Uterus (tissue), 4 donors: Measurements from ENCODE around the gene VAPA. TPM values are rescaled to one million over a fixed set of nuclear protein-coding genes. Genes with fewer than 3 reads are reported as not detected.
A peak's percentile ranks its signal among the peaks of the same experiment; 100 is the strongest.

Source experiments
- DNase-seq, 2 donors: peaks; one replicate each; pipeline ENCODE4 v3.0.0-alpha.2; 2019 to 2020
- H3K27ac ChIP-seq, 2 donors: fragments of 200-600 bp; sonication (generic); 1 replicate in 1 of 2; 2 replicates in 1 of 2; pipeline ENCODE4 v1.5.1; 2016 to 2018
- H3K27me3 ChIP-seq, 2 donors: fragments of 200-600 bp; sonication (generic); one replicate each; pipeline ENCODE4 v1.5.1; 2018 to 2019; ENCODE audit warnings: control low read depth in 1 of 2
- H3K36me3 ChIP-seq, 2 donors: fragments of 200-600 bp; sonication (generic); one replicate each; pipeline ENCODE4 v1.5.1; 2019; ENCODE audit warnings: control low read depth in 1 of 2
- H3K4me1 ChIP-seq, 2 donors: fragments of 200-600 bp; sonication (generic); one replicate each; pipeline ENCODE4 v1.5.1; 2018 to 2019; ENCODE audit warnings: control low read depth in 1 of 2
- H3K4me3 ChIP-seq, 2 donors: fragments of 200-600 bp; sonication (generic); 1 replicate in 1 of 2; 2 replicates in 1 of 2; pipeline ENCODE4 v1.5.1; 2018 to 2019; ENCODE audit warnings: mild to moderate bottlenecking in 1 of 2
- H3K9me3 ChIP-seq, 2 donors: fragments of 200-600 bp; sonication (generic); one replicate each; pipeline ENCODE4 v1.5.1; 2019; ENCODE audit warnings: control low read depth in 1 of 2
- POLR2A ChIP-seq, 2 donors: fragments of 450-650 bp; IDR thresholded peaks; one replicate each; pipeline ENCODE4 v1.6.1; 2016; ENCODE audit warnings: antibody characterized with exemption in 2 of 2, mild to moderate bottlenecking in 1 of 2, moderate library complexity in 1 of 2
- intact Hi-C: fragments of 100-400 bp; cut with DNase I; formaldehyde crosslinking; loops from one replicate; pipeline ENCODE4 v1.15.1; 2023; ENCODE audit warnings: low total_unique reads
- total RNA-seq, 4 donors: library from RNA; depleted of rRNA in 3 of 4; stranded (reverse); fragments of >200 nt in 3 of 4; gene quantifications; one replicate each; pipeline versions ENCODE4 v1.1.0 to v1.2.4, GENCODE V29; 2014 to 2023
- TF ChIP-seq, protein P1 (sequence below), 4 experiments: fragments of 200-600 bp in 2 of 4; fragments of 450-650 bp in 2 of 4; sonication (generic) in 2 of 4; IDR thresholded peaks; one replicate each; pipeline ENCODE4 v1.5.1; 2016 to 2019; ENCODE audit warnings: antibody characterized with exemption in 4 of 4, mild to moderate bottlenecking in 2 of 4, moderate library complexity in 1 of 4
- donor health status: DM: yes; HTN: yes; CAD: no.

The VAPA gene
- total RNA-seq, 4 donors from 2014 or later: 119 to 253 (median 226) TPM

DNA sequence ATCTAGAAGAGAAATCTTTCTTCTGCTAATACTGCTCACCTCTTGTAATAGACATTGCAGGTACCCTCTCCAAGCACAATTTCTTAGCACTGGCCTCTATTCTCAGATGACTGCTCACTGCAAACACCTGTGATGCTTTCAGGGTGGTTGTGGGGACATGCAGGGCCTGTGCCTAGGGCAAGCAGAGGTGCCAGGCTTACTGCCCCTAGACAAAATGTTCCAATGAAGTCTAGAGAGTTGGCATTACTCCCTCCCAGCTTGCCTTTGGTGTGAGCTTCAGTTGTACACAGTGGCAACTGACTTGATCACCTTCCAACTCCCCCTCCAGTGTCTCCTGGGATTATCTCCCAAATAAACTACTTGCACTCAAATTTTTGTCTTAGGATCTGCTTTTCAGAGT is 41.0 kb upstream of the VAPA start:
- Histone ChIP-seq H3K4me3 (no peak overlapping the region), H3K36me3 (no peaks in the 10 kb centered on the region), H3K4me1 (peaks cover 6 to 10% of the 10 kb centered on the region in 2 donors), H3K27me3 (no peaks in the 10 kb centered on the region), H3K27ac (no peak overlapping the region), H3K9me3 (no peaks in the 10 kb centered on the region)
- intact Hi-C loops: no loop called here
- TF ChIP-seq, protein P1, sequence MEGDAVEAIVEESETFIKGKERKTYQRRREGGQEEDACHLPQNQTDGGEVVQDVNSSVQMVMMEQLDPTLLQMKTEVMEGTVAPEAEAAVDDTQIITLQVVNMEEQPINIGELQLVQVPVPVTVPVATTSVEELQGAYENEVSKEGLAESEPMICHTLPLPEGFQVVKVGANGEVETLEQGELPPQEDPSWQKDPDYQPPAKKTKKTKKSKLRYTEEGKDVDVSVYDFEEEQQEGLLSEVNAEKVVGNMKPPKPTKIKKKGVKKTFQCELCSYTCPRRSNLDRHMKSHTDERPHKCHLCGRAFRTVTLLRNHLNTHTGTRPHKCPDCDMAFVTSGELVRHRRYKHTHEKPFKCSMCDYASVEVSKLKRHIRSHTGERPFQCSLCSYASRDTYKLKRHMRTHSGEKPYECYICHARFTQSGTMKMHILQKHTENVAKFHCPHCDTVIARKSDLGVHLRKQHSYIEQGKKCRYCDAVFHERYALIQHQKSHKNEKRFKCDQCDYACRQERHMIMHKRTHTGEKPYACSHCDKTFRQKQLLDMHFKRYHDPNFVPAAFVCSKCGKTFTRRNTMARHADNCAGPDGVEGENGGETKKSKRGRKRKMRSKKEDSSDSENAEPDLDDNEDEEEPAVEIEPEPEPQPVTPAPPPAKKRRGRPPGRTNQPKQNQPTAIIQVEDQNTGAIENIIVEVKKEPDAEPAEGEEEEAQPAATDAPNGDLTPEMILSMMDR (IDR thresholded peaks at IDR 0.05): no peak
- TF ChIP-seq POLR2A (IDR thresholded peaks at IDR 0.05): no peak
- no peak for DNase-seq

DNA sequence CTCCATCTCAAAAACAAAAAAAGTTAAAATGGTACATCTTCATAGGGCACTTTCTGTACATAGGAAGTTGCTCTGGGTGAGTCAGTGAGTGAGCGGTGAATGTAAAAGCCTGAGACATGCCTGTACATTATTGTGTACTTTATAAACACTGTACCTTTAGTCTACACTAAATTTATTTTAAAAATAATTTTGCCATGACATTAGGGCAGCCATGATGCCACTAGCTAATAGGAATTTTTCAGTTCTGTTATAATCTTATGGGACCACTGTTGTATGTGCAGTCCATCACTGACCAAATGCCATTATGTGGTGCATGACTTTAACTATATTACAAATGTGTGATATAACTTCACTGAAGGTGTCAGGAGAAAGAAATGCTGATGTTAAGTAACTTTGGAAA is 39.1 kb upstream of the VAPA start:
- Histone ChIP-seq H3K36me3 (no peaks in the 10 kb centered on the region), H3K9me3 (no peaks in the 10 kb centered on the region), H3K4me1 (peaks cover 0 to 10% of the 10 kb centered on the region in 2 donors), H3K27me3 (no peaks in the 10 kb centered on the region), H3K4me3 (no peak overlapping the region), H3K27ac (no peak overlapping the region)
- no peak for TF ChIP-seq POLR2A (IDR thresholded peaks at IDR 0.05)
- DNase-seq: no peak
- intact Hi-C loops: no loop called here

DNA sequence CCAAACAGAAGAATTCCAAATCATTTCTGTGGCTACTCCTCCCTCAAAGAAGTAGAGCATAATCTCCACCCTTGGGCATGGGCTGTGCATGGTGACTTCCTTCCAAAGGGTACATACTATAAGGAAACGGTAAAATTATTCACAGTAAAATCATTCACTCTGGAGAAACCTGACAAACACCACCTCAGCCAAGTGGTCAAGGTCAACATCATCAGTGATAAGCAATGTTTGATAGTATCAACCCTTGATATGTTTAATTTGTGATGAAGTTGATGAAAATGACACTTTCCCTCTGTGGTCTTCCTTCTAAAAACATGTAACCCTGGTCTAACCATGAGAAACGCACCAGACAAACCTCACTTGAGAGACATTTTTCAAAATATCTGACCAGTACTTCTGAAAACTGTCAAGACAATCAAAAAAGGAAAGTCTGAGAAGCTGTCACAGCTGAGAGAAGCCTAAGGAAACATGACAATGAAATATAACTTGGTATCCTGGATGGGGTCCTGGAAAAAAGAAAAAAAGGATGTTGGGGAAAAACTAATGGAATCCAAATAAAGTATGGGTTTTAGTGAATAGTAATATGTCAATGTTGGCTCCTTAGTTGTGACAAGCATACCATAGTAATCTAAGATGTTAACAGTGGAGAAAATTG is 37.5 kb upstream of the VAPA start:
- H3K27me3 ChIP-seq: no peaks in the 10 kb centered on the region
- peak overlapping the region; percentile 81 to 84 for H3K27ac ChIP-seq
- H3K4me3 ChIP-seq: peak overlapping the region in 1 of 2 donors; percentile 14
- no peak for DNase-seq
- intact Hi-C loops: no loop called here
- H3K4me1 ChIP-seq: no peaks in the 10 kb centered on the region
- H3K9me3 ChIP-seq: no peaks in the 10 kb centered on the region
- TF ChIP-seq POLR2A (IDR thresholded peaks at IDR 0.05): no peak
- TF ChIP-seq, protein P1 (IDR thresholded peaks at IDR 0.05): no peak
- H3K36me3 ChIP-seq: no peaks in the 10 kb centered on the region

DNA sequence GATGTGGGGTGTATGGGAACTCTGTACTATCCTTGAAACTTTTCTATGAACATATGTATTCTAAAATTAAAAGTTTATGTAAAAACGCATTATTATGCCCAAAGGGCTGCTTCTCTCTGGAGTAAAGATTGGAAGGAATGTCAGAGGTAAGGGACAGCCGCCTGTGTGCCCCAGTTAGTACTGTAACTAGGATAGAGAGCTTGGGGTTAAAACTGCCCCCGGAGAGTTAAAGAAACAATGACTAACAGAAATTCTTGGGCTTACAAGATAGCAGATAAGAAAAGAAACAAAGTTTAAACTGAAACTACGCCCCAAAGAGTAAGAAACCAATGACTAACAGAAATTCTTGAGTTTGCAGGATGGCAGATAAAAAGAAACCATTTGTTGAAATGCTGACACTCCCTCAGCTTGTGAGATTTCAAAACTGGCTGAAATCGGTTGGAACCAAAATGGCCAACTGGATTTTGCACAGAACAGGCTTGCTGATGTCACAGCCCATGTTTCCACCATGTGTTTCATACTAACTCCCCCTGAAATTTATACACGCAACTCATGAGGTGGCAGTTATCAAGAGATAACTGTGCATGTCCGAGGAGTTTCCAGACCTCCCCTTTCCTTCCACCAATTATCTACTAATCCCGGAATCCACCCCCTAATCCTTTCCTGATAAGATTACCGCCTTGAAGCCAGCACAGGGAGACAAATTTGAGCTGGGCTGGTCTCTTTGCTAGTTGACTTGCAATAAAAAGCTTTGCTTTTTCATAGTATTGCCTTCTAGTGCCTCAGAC is 36.8 kb upstream of the VAPA start:
- peak; percentile 66 to 80 for DNase-seq
- no peak for TF ChIP-seq POLR2A (IDR thresholded peaks at IDR 0.05)
- TF ChIP-seq, protein P1 (IDR thresholded peaks at IDR 0.05): no peak
- Histone ChIP-seq H3K36me3 (no peaks in the 10 kb centered on the region), H3K4me1 (no peaks in the 10 kb centered on the region), H3K9me3 (no peaks in the 10 kb centered on the region), H3K4me3 (peak overlapping the region; percentile 14 to 19), H3K27ac (peak overlapping the region; percentile 81 to 84), H3K27me3 (no peaks in the 10 kb centered on the region)
- intact Hi-C loops: no loop called here

DNA sequence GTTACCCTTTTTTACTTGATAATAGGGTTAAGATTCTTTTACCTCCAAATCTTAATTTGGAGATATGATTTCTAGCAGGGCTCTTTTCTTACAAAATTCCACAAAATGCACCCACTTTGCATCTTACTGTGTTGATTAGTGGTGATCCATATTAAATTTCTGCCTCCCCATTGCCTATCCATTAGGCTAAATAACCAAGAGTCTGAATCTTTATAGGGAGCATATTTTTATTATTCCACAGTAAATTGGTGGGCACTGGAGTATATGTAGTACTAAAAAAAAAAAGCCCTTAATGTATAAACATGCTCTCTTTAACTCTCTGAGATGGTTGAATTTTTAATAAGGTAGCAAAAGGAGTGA is 36.2 kb upstream of the VAPA start:
- Histone ChIP-seq H3K27me3 (no peaks in the 10 kb centered on the region), H3K4me1 (no peaks in the 10 kb centered on the region), H3K9me3 (no peaks in the 10 kb centered on the region), H3K4me3 (peak overlapping the region in 1 of 2 donors; percentile 14), H3K27ac (peak overlapping the region; percentile 81 to 84), H3K36me3 (no peaks in the 10 kb centered on the region)
- intact Hi-C loops: no loop called here
- TF ChIP-seq, protein P1 (IDR thresholded peaks at IDR 0.05): no peak
- no peak for TF ChIP-seq POLR2A (IDR thresholded peaks at IDR 0.05)
- DNase-seq: no peak
